OCI-LY1 (cell line): ENCODE data around the gene TCAIM.
"Not testable (repeated sequence)": the region's sequence is repeated elsewhere in the genome, so short reads cannot be mapped to it uniquely, and the experiment has no call there.

Experiments
- H2AFZ ChIP-seq: fragments of 200-600 bp; sonication (generic), shearing (Covaris generic); 2 replicates; pipeline ENCODE4 v1.6.0; 2014; ENCODE audit warnings: antibody characterized with exemption, mild to moderate bottlenecking, low read length
- H3F3A ChIP-seq: fragments of 200-600 bp; sonication (generic), shearing (Covaris generic); 2 replicates; pipeline ENCODE4 v1.6.0; 2014; ENCODE audit warnings: mild to moderate bottlenecking, antibody characterized with exemption, low read length, moderate library complexity; ENCODE audit not compliant: insufficient read depth
- H3K27ac ChIP-seq: fragments of 200-600 bp; sonication (generic); 2 replicates; pipeline ENCODE4 v1.5.1; 2014; ENCODE audit warnings: low read length, mixed run types, mild to moderate bottlenecking, low read depth; ENCODE audit not compliant: poor library complexity, severe bottlenecking
- H3K27me3 ChIP-seq: fragments of 200-600 bp; sonication (generic); 2 replicates; pipeline ENCODE4 v1.6.0; 2014; ENCODE audit warnings: antibody characterized with exemption, mild to moderate bottlenecking, low read length, moderate library complexity; ENCODE audit not compliant: insufficient read depth
- H3K36me3 ChIP-seq: fragments of 200-600 bp; sonication (generic); 2 replicates; pipeline ENCODE4 v1.6.1; 2014; ENCODE audit warnings: mild to moderate bottlenecking, antibody characterized with exemption, low read length, moderate library complexity, mixed read lengths; ENCODE audit not compliant: insufficient read depth
- H3K4me1 ChIP-seq: fragments of 200-600 bp; sonication (generic); 2 replicates; pipeline ENCODE4 v1.5.1; 2014; ENCODE audit warnings: mild to moderate bottlenecking, low read length, moderate library complexity; ENCODE audit not compliant: insufficient read depth, severe bottlenecking
- H3K4me2 ChIP-seq: fragments of 200-600 bp; sonication (generic), shearing (Covaris generic); 2 replicates; pipeline ENCODE4 v1.6.1; 2014; ENCODE audit warnings: low read length
- H3K4me3 ChIP-seq: fragments of 200-600 bp; sonication (generic); 2 replicates; pipeline ENCODE4 v1.5.1; 2014; ENCODE audit warnings: low read length, low read depth, mild to moderate bottlenecking, mixed read lengths; ENCODE audit not compliant: poor library complexity, severe bottlenecking
- H3K79me2 ChIP-seq: fragments of 200-600 bp; shearing (Covaris generic); 2 replicates; pipeline ENCODE4 v1.6.1; 2016; ENCODE audit warnings: mixed run types, low read length, mixed read lengths; ENCODE audit not compliant: insufficient read depth
- H3K9ac ChIP-seq: fragments of 200-600 bp; sonication (generic), shearing (Covaris generic); 2 replicates; pipeline ENCODE4 v1.6.1; 2014; ENCODE audit warnings: mild to moderate bottlenecking, low read length, mixed read lengths
- H3K9me2 ChIP-seq: fragments of 200-600 bp; sonication (generic), shearing (Covaris generic); 2 replicates; pipeline ENCODE4 v1.6.1; 2014; ENCODE audit warnings: low read depth, mild to moderate bottlenecking, low read length, mixed read lengths
- H3K9me3 ChIP-seq: fragments of 200-600 bp; shearing (Covaris generic); 2 replicates; pipeline ENCODE4 v1.6.1; 2014; ENCODE audit warnings: low read length, mixed read lengths
- H4K20me1 ChIP-seq: fragments of 200-600 bp; sonication (generic), shearing (Covaris generic); 2 replicates; pipeline ENCODE4 v1.6.0; 2016; ENCODE audit warnings: mild to moderate bottlenecking, low read length; ENCODE audit not compliant: insufficient read depth
- CTCF ChIP-seq: fragments of 200-600 bp; sonication (generic), shearing (Covaris generic); IDR thresholded peaks from 2 replicates; pipeline ENCODE4 v1.5.1; 2017; ENCODE audit warnings: mild to moderate bottlenecking, antibody characterized with exemption, low read length, moderate library complexity, mixed read lengths
- EZH2 ChIP-seq: fragments of 200-600 bp; sonication (generic), shearing (Covaris generic); IDR thresholded peaks from 2 replicates; pipeline ENCODE4 v1.8.0; 2017; ENCODE audit warnings: borderline replicate concordance, mixed run types, mild to moderate bottlenecking, antibody characterized with exemption, low read length, moderate library complexity, mixed read lengths

The TCAIM gene

GRCh38 chr3:44414517-44415090 lies 76.0 kb downstream of the TCAIM start:
- H3K9me3 ChIP-seq = no peaks in the 10 kb centered on the region
- no peak overlapping the region for H3K4me3 ChIP-seq
- H2AFZ ChIP-seq = no peak overlapping the region
- no peaks in the 10 kb centered on the region for H3F3A ChIP-seq
- H3K27me3 ChIP-seq = no peaks in the 10 kb centered on the region
- H3K4me1 ChIP-seq = no peaks in the 10 kb centered on the region
- H3K36me3 ChIP-seq = no peaks in the 10 kb centered on the region
- no peaks in the 10 kb centered on the region for H3K9me2 ChIP-seq
- H3K27ac ChIP-seq = no peak overlapping the region
- TF ChIP-seq EZH2 (no peak), CTCF (no peak)
- H4K20me1 ChIP-seq = no peaks in the 10 kb centered on the region
- H3K79me2 ChIP-seq = no peaks in the 10 kb centered on the region
- no peak overlapping the region for H3K4me2 ChIP-seq
- no peak overlapping the region for H3K9ac ChIP-seq

GRCh38 chr3:44415421-44415820 lies 76.9 kb downstream of the TCAIM start:
- no peaks in the 10 kb centered on the region for H3K9me2 ChIP-seq
- H3K9ac ChIP-seq = no peak overlapping the region
- no peaks in the 10 kb centered on the region for H3K36me3 ChIP-seq
- no peak overlapping the region for H3K27ac ChIP-seq
- H3F3A ChIP-seq = no peaks in the 10 kb centered on the region
- H2AFZ ChIP-seq = no peak overlapping the region
- no peaks in the 10 kb centered on the region for H3K9me3 ChIP-seq
- TF ChIP-seq EZH2 (no peak), CTCF (no peak)
- H3K27me3 ChIP-seq = no peaks in the 10 kb centered on the region
- no peaks in the 10 kb centered on the region for H3K79me2 ChIP-seq
- no peak overlapping the region for H3K4me3 ChIP-seq
- H4K20me1 ChIP-seq = no peaks in the 10 kb centered on the region
- H3K4me1 ChIP-seq = no peaks in the 10 kb centered on the region
- no peak overlapping the region for H3K4me2 ChIP-seq

GRCh38 chr3:44416031-44417030 lies 77.8 kb downstream of the TCAIM start:
- Histone ChIP-seq H3K36me3 (no peaks in the 10 kb centered on the region), H3K4me3 (no peak overlapping the region), H3K4me2 (no peak overlapping the region), H3K9me3 (no peaks in the 10 kb centered on the region), H3K9me2 (no peaks in the 10 kb centered on the region), H3K9ac (no peak overlapping the region), H3K27ac (no peak overlapping the region), H3K27me3 (no peaks in the 10 kb centered on the region), H3F3A (no peaks in the 10 kb centered on the region), H3K79me2 (no peaks in the 10 kb centered on the region), H3K4me1 (no peaks in the 10 kb centered on the region), H4K20me1 (no peaks in the 10 kb centered on the region), H2AFZ (no peak overlapping the region)
- no peak for TF ChIP-seq CTCF
- TF ChIP-seq EZH2 = no peak

- not testable (repeated sequence) for H3K4me1 ChIP-seq, H2AFZ ChIP-seq, H3K27ac ChIP-seq, H3K4me3 ChIP-seq, H3K79me2 ChIP-seq, H3K36me3 ChIP-seq, H3K9me3 ChIP-seq, H3F3A ChIP-seq, H3K27me3 ChIP-seq, H3K4me2 ChIP-seq, H3K9me2 ChIP-seq, H3K9ac ChIP-seq, H4K20me1 ChIP-seq
Observed at GRCh38 chr3:44418118-44418517, 79.6 kb downstream of the TCAIM start.
